ENCODE results near the gene EXOC2.

GRCh38 chr6:701700-702479 lies 9.0 kb upstream of the EXOC2 start:
- TF ChIP-seq POLR2A (IDR thresholded peaks at IDR 0.05), result no peak
- no peak for TF ChIP-seq POLR2AphosphoS5 (IDR thresholded peaks at IDR 0.05)
- no peak for TF ChIP-seq CTCF (IDR thresholded peaks at IDR 0.05)
- TF ChIP-seq EP300 (IDR thresholded peaks at IDR 0.05; ENCODE audit: low read depth), result no peak

Measured in transverse colon (tissue), 4 donors.